Measurements from ENCODE around the gene TOMM70. TPM values are rescaled to one million over a fixed set of nuclear protein-coding genes. Genes with fewer than 3 reads are reported as not detected.

The TOMM70 gene
- total and polyA plus RNA-seq, 2 of the 4 experiments (the other 2 are of a cell fraction), result 24.6 to 35.1 TPM

DNA sequence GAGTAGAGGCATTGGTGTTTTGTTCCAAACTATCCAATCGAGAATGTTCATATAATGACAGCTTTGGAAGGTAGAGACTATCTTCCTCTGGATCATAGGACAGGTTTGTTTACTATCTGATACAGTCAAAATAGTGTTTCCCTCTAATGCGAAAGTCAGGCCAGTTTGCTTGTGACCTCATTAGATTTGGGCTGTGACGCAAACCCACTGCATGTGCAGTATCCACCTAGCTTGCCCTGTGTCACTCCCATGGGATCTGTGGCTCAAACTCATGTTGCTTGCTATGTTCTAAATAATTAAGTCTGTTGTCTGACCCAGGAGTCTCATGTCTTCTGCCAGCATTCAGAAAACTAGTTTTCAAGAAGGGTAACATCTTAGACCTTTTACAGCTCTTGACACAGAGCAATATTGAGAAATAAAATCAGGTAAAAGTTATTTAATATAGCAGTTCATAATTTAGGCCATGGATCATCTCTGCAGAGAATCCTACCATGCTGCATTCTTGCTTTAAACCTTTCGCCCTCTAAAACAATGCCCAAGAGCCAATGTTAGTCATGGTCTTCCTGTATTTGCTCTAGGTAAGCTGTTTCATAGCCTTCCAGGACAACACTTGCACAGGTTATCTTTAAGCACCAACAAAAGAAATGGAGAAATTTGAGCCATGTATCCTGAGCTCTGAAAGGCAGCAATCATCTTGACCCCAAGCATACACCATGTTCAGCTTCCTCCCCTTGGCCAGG, 40.0 kb downstream of the TOMM70 start:
- intact Hi-C loops (cut with micrococcal nuclease), result no loop called here
- CTCF ChIA-PET, result interaction anchor here (0.6 kb wide), 1 partner anchor 1132 kb away, joined by 4 read pairs; no protein-coding TSS in a partner anchor

More for the DNA sequence above, 40.0 kb downstream of the TOMM70 start:
- no peak overlapping the region for H3K18ac ChIP-seq (ENCODE audit: low read depth, low read length)
- H3K36me3 ChIP-seq (ENCODE audit: control insufficient read depth, insufficient read depth, low read length), result peaks cover 24% of the 10 kb centered on the region
- H3K4me2 ChIP-seq (ENCODE audit: low read depth, low read length), result no peak overlapping the region
- BruUV-seq (replicated peaks), result no TSS peak
- no peak overlapping the region for H3K14ac ChIP-seq (replicated peaks; ENCODE audit: low read depth, low read length)
- H4K20me1 ChIP-seq (ENCODE audit: insufficient read depth, low read length), result no peaks in the 10 kb centered on the region
- H4K91ac ChIP-seq (ENCODE audit: insufficient read depth, low read depth, low read length), result no peak overlapping the region
- H4K5ac ChIP-seq (ENCODE audit: low read depth, low read length), result no peak overlapping the region
- no peak overlapping the region for H3K56ac ChIP-seq (ENCODE audit: extremely low read depth, insufficient read depth, low read length)
- H2AK9ac ChIP-seq (replicated peaks; ENCODE audit: low read depth, low read length, poor library complexity), result no peak overlapping the region
- ATAC-seq (ENCODE audit: low read depth) (no peak), DNase-seq (no peak)
- no peak overlapping the region for H2BK15ac ChIP-seq (ENCODE audit: low read depth, low read length)
- 100% methylated on average over 3 of the region's 4 CpGs; no CpG with 5 or more reads in 1 of the 2 experiments for WGBS, 2 experiments (ENCODE audit: extremely low coverage in 2 of 2, insufficient read length in 1 of 2)
- H3K4me1 ChIP-seq (ENCODE audit: control insufficient read depth, insufficient read depth, low read length), result no peaks in the 10 kb centered on the region
- 0 out of 2 replicates have a peak, but pooled peaks cover 2% of the 10 kb centered on the region for H3K9me1 ChIP-seq (ENCODE audit: insufficient read depth, low read length)
- no peak overlapping the region for H2BK5ac ChIP-seq (ENCODE audit: low read depth, low read length, poor library complexity, severe bottlenecking)
- H3K27me3 ChIP-seq (ENCODE audit: control insufficient read depth, insufficient read depth, low read length), result no peaks in the 10 kb centered on the region
- H2AFZ ChIP-seq (replicated peaks; ENCODE audit: low read length, poor library complexity), result no peak overlapping the region
- POLR2A ChIA-PET (ENCODE audit: unreplicated experiment), result no interaction called here
- no peak overlapping the region for H2AK5ac ChIP-seq (ENCODE audit: low read depth, low read length)
- no peak overlapping the region for H3K27ac ChIP-seq (ENCODE audit: insufficient read depth, low read length)
- no peak overlapping the region for H2BK120ac ChIP-seq (ENCODE audit: low read depth, low read length)
- peaks cover 4% of the 10 kb centered on the region for H3K9me3 ChIP-seq (ENCODE audit: control insufficient read depth, insufficient read depth, low read length)
- no peak overlapping the region for H3K4me3 ChIP-seq (ENCODE audit: insufficient read depth, low read depth, low read length)
- dilution Hi-C loops (cut with HindIII; ENCODE audit: low sequenced_read_pairs, unreplicated experiment), result no loop called here
- H4K8ac ChIP-seq (ENCODE audit: low read depth in 2 of 2, low read length in 2 of 2), result no peak overlapping the region
- in situ Hi-C loops (cut with MboI; ENCODE audit: low sequenced_read_pairs), result no loop called here
- H3K23ac ChIP-seq (ENCODE audit: low read depth, low read length), result no peak overlapping the region
- no peaks in the 10 kb centered on the region; a peak in 1 of 4 replicates for H3K79me1 ChIP-seq (ENCODE audit: low read depth in 1 of 2, low read length in 2 of 2)
- H2BK20ac ChIP-seq (ENCODE audit: low read depth, low read length), result no peak overlapping the region
- no peak overlapping the region for H3K9ac ChIP-seq (ENCODE audit: low read depth, low read length)
- TF ChIP-seq RAD21 (IDR thresholded peaks at IDR 0.05; ENCODE audit: low read length), result no peak
- TF ChIP-seq MAZ (IDR thresholded peaks at IDR 0.05; ENCODE audit: borderline replicate concordance, low read depth, low read length), result no peak
- TF ChIP-seq RFX5 (IDR thresholded peaks at IDR 0.05; ENCODE audit: low read depth, low read length), result no peak
- no peak for TF ChIP-seq NFE2L2 (IDR thresholded peaks at IDR 0.05; ENCODE audit: low read depth, low read length)
- TF ChIP-seq MXI1 (IDR thresholded peaks at IDR 0.05; ENCODE audit: borderline replicate concordance, low read depth, low read length), result no peak
- TF ChIP-seq MAFK (IDR thresholded peaks at IDR 0.05; ENCODE audit: low read depth, low read length), result no peak
- TF ChIP-seq ELK1 (IDR thresholded peaks at IDR 0.05; ENCODE audit: borderline replicate concordance, low read depth, low read length), result no peak
- TF ChIP-seq, protein P1, sequence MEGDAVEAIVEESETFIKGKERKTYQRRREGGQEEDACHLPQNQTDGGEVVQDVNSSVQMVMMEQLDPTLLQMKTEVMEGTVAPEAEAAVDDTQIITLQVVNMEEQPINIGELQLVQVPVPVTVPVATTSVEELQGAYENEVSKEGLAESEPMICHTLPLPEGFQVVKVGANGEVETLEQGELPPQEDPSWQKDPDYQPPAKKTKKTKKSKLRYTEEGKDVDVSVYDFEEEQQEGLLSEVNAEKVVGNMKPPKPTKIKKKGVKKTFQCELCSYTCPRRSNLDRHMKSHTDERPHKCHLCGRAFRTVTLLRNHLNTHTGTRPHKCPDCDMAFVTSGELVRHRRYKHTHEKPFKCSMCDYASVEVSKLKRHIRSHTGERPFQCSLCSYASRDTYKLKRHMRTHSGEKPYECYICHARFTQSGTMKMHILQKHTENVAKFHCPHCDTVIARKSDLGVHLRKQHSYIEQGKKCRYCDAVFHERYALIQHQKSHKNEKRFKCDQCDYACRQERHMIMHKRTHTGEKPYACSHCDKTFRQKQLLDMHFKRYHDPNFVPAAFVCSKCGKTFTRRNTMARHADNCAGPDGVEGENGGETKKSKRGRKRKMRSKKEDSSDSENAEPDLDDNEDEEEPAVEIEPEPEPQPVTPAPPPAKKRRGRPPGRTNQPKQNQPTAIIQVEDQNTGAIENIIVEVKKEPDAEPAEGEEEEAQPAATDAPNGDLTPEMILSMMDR (conservative IDR thresholded peaks at IDR 0.05; ENCODE audit: low read depth, low read length), result no peak
- TF ChIP-seq POLR2A (IDR thresholded peaks at IDR 0.05; ENCODE audit: low read depth, low read length), result no peak
- TF ChIP-seq CHD1 (IDR thresholded peaks at IDR 0.05; ENCODE audit: low read depth, low read length), result no peak
- TF ChIP-seq SMC3 (IDR thresholded peaks at IDR 0.05; ENCODE audit: low read depth, low read length), result no peak
- TF ChIP-seq USF2 (IDR thresholded peaks at IDR 0.05; ENCODE audit: low read depth, low read length), result no peak
- no peak for TF ChIP-seq CEBPB (IDR thresholded peaks at IDR 0.05; ENCODE audit: low read depth, low read length)
- TF ChIP-seq RCOR1 (IDR thresholded peaks at IDR 0.05; ENCODE audit: insufficient replicate concordance, low read length), result no peak
- no peak for TF ChIP-seq FOS (IDR thresholded peaks at IDR 0.05; ENCODE audit: low read depth, low read length)
- no peak for TF ChIP-seq BHLHE40 (IDR thresholded peaks at IDR 0.05; ENCODE audit: low read depth, low read length)
- H3K4ac ChIP-seq (ENCODE audit: low read depth, low read length), result no peak overlapping the region

Measured in IMR-90 (cell line).